Activated naive CD4-positive, alpha-beta T cell treated with anti-CD3 and anti-CD28 coated beads, Interleukin-2, amount 50 U/mL, for 24 hours (primary cell): Measurements from ENCODE around the gene KDSR.

Experiments
- H3K27ac Mint-ChIP-seq: one replicate; pipeline ENCODE4 v1.8.0; 2021; ENCODE audit warnings: mild to moderate bottlenecking, mixed read lengths
- H3K27me3 Mint-ChIP-seq: one replicate; pipeline ENCODE4 v1.8.0; 2021; ENCODE audit warnings: mixed read lengths
- H3K36me3 Mint-ChIP-seq: one replicate; pipeline ENCODE4 v1.8.0; 2021; ENCODE audit warnings: mixed read lengths
- H3K4me1 Mint-ChIP-seq: one replicate; pipeline ENCODE4 v1.8.0; 2021; ENCODE audit warnings: mixed read lengths
- H3K4me3 Mint-ChIP-seq: one replicate; pipeline ENCODE4 v1.8.0; 2021; ENCODE audit warnings: mild to moderate bottlenecking, mixed read lengths
- H3K9me3 Mint-ChIP-seq: one replicate; pipeline ENCODE4 v1.8.0; 2021; ENCODE audit warnings: mixed read lengths

KDSR gene

DNA sequence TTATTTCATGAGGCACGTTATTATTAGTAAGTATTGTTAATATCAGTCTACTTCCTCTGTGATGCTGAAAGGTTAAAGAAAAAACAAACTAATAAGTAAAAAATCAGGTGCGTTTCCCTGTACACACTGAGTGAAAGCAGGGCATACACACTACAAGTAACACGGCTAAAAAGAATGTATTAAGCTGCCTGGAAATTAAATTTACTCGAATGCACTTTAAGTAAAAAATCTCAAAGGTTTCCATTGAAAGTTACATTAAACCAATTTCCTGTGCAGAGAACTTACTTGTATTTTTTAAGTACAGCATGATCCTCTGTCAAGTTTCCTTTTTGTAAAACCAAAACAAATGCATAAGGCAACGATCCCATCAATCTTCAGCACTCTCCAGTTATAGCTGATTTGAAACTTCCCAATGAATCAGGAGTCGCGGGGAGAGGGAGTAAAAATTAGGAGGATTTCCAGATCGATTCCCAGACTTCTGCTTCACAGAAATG is 48.1 kb downstream of the KDSR start:
- H3K4me1 Mint-ChIP-seq: peaks cover 46% of the 10 kb centered on the region
- H3K9me3 Mint-ChIP-seq: no peaks in the 10 kb centered on the region
- H3K27me3 Mint-ChIP-seq: no peaks in the 10 kb centered on the region
- peak overlapping the region; percentile 100 for H3K4me3 Mint-ChIP-seq
- peak overlapping the region; percentile 99 for H3K27ac Mint-ChIP-seq
- H3K36me3 Mint-ChIP-seq: peaks cover 11% of the 10 kb centered on the region

DNA sequence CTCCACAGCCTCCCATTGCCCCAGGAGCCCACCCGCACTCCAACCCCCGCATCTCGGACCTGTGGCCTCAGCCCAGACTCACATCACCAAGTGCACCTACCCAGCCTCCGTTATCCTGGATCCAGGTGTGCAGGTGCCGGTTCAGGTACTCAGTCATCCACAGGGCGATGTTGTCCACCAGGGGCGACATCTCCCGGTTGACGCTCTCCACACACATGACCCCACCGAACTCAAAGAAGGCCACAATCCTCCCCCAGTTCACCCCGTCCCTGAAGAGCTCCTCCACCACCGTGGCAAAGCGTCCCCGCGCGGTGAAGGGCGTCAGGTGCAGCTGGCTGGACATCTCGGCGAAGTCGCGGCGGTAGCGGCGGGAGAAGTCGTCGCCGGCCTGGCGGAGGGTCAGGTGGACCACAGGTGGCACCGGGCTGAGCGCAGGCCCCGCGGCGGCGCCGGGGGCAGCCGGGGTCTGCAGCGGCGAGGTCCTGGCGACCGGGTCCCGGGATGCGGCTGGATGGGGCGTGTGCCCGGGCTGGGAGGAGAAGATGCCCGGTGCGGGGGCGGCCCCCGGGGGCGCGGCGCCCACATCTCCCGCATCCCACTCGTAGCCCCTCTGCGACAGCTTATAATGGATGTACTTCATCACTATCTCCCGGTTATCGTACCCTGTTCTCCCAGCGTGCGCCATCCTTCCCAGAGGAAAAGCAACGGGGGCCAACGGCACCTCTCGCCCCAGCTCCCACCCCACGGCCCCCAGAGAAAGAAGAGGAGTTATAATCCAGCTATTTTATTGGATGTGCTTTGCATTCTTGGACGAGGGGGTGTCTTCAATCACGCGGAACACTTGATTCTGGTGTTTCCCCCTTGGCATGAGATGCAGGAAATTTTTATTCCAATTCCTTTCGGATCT is 48.8 kb downstream of the KDSR start:
- H3K27me3 Mint-ChIP-seq: no peaks in the 10 kb centered on the region
- H3K4me3 Mint-ChIP-seq: peak overlapping the region; percentile 100
- no peaks in the 10 kb centered on the region for H3K9me3 Mint-ChIP-seq
- peaks cover 13% of the 10 kb centered on the region for H3K36me3 Mint-ChIP-seq
- H3K27ac Mint-ChIP-seq: peak overlapping the region; percentile 99
- peaks cover 52% of the 10 kb centered on the region for H3K4me1 Mint-ChIP-seq

DNA sequence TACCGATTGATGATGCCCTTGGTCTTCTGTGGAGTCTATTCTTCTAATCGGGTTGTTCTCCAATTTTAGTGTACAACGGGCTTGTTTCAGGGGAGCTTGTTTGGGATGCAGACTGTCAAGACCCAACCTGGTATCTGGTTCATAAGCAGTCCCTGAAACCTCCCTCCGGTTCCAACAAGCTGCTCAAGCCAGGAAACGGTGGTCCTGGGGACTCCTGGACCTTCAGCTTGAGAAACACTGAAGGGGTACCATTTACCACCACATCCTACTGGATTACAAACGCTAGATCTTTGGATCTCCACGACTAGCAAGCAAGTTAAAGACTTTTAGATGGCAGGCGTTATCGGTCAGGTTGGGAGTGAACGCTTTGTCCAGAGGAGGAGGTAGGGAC is 49.5 kb downstream of the KDSR start:
- H3K36me3 Mint-ChIP-seq: peaks cover 13% of the 10 kb centered on the region

GRCh38 chr18:63316612-63317555 is 50.1 kb downstream of the KDSR start:
- peak overlapping the region; percentile 100 for H3K4me3 Mint-ChIP-seq
- H3K27ac Mint-ChIP-seq: peak overlapping the region; percentile 96
- H3K36me3 Mint-ChIP-seq: peaks cover 13% of the 10 kb centered on the region
- H3K4me1 Mint-ChIP-seq: peaks cover 52% of the 10 kb centered on the region
- H3K9me3 Mint-ChIP-seq: no peaks in the 10 kb centered on the region
- H3K27me3 Mint-ChIP-seq: no peaks in the 10 kb centered on the region

More for the DNA sequence above, 49.5 kb downstream of the KDSR start:
- H3K4me1 Mint-ChIP-seq: peaks cover 52% of the 10 kb centered on the region
- peak overlapping the region; percentile 96 for H3K27ac Mint-ChIP-seq
- H3K27me3 Mint-ChIP-seq: no peaks in the 10 kb centered on the region
- H3K4me3 Mint-ChIP-seq: peak overlapping the region; percentile 100
- no peaks in the 10 kb centered on the region for H3K9me3 Mint-ChIP-seq

DNA sequence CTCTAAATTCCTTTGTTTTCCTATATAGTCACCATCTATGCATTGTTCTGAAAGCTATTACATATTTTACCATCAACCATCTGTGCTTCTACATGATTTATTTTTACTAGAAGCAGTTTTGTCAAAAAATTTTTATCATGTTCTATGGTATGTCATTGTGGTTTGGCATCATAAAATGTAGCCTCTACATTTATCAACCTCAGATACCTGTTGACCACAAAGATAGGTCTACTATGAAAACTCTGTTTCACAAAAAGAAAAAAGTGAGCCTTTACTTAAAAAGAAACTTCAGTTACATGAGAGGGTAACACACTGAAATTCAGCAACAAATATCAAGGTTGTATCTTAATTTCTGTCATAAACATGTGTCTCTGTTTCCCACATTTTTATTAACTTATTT is 51.1 kb downstream of the KDSR start:
- Mint-ChIP-seq H3K9me3 (no peaks in the 10 kb centered on the region), H3K36me3 (peaks cover 17% of the 10 kb centered on the region), H3K27ac (peak overlapping the region; percentile 89), H3K4me1 (peaks cover 57% of the 10 kb centered on the region), H3K27me3 (no peaks in the 10 kb centered on the region), H3K4me3 (peak overlapping the region; percentile 100)

GRCh38 chr18:63315131-63315662 is 51.8 kb downstream of the KDSR start:
- Mint-ChIP-seq H3K9me3 (no peaks in the 10 kb centered on the region), H3K4me1 (peaks cover 62% of the 10 kb centered on the region), H3K36me3 (peaks cover 19% of the 10 kb centered on the region), H3K27ac (peak overlapping the region; percentile 90), H3K27me3 (no peaks in the 10 kb centered on the region), H3K4me3 (peak overlapping the region; percentile 100)

DNA sequence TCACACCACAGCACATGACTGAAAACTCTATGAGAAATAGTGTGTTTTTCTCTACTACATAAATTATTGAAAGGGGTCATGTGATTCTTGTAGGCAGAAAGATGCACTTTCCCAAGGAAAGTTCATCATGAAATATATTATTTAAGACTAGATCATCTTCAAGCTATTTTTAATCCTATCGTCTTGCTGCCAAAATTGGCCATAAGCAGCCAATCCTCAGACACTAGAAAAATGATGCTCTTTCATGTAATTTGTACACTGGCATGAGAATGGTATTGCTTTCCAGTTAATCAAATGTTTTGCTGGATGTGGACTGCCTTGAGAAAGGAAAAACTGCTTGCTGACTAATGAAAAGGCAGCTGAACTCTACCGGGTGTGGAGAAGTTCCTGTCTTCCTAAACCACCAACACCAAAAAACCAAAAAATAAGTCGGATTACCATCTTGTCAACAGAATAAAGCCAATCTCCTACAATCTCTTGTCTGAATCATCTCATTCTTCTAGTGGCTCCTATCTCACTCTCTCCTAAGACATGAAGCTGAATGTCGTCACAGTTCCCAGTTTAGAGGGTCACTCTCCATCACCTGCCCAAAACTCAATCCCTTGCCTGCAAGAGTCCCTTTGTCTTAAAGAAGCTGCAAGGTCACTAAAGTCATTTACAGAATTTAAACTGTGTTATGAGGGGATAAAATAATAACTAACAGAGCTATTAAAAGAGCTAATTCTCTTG is 52.8 kb downstream of the KDSR start:
- H3K4me1 Mint-ChIP-seq: peaks cover 71% of the 10 kb centered on the region
- no peaks in the 10 kb centered on the region for H3K9me3 Mint-ChIP-seq
- H3K36me3 Mint-ChIP-seq: peaks cover 24% of the 10 kb centered on the region
- H3K4me3 Mint-ChIP-seq: peak overlapping the region; percentile 100
- H3K27ac Mint-ChIP-seq: peak overlapping the region; percentile 90
- no peaks in the 10 kb centered on the region for H3K27me3 Mint-ChIP-seq

DNA sequence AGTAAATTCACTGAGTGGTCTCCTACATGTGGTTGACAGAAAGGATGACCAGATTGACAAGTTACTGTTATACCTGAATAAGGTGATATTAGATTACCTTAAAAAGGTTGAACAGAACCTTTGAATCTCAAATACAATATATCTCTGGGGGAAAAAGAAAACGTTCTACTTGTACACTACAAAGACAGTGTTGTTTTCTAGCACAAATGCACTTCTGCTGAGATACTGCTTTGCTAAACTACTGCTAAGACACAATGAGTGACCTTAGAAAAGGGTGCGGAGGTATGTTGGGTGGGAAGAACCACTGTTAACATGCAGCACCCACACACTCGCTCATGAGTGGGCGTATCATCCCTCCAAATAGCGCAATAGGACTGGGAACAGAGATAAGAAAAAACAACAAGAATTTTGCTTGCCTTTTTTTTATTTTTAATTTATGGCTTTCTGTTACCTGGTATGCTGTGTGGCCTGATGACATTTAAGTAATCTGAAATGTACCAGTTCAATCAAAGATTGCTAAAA is 53.5 kb downstream of the KDSR start:
- H3K36me3 Mint-ChIP-seq: peaks cover 22% of the 10 kb centered on the region

DNA sequence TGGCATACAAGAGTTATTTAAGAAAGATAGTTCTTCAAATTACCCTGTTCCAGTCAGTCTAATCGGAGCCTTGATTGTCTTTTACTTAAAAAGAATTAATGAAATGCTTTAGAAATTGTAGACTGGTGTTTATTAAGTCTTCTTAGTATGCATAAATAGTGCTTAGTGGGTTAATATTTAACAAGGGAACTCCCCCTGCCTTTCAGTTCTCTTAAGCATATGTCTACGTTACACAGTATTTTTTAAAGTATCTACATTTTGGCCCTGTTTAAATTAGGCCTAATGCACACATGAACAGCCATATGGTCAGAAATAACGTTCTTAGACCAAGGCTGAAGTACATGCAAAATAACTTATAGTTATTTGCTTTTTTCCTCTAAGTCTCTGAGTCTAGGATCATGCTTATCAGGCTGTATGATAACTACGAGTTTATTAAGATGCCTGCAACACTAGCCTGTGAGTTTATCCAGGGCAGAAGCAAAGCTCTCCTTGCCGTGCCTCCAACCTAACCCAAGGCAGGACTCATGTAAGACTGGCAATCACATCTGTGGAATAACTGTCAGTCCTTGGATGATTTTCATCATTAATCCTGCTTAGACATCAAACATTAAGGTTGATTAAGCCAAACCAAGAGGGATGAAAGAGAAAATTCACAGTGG is 54.1 kb downstream of the KDSR start:
- Mint-ChIP-seq H3K4me3 (peak overlapping the region; percentile 100), H3K36me3 (peaks cover 19% of the 10 kb centered on the region), H3K4me1 (peaks cover 85% of the 10 kb centered on the region), H3K27me3 (no peaks in the 10 kb centered on the region), H3K27ac (peak overlapping the region; percentile 90), H3K9me3 (no peaks in the 10 kb centered on the region)

More for the DNA sequence above, 53.5 kb downstream of the KDSR start:
- H3K9me3 Mint-ChIP-seq: no peaks in the 10 kb centered on the region
- H3K27me3 Mint-ChIP-seq: no peaks in the 10 kb centered on the region
- peak overlapping the region; percentile 100 for H3K4me3 Mint-ChIP-seq
- peak overlapping the region; percentile 90 for H3K27ac Mint-ChIP-seq
- H3K4me1 Mint-ChIP-seq: peaks cover 79% of the 10 kb centered on the region

DNA sequence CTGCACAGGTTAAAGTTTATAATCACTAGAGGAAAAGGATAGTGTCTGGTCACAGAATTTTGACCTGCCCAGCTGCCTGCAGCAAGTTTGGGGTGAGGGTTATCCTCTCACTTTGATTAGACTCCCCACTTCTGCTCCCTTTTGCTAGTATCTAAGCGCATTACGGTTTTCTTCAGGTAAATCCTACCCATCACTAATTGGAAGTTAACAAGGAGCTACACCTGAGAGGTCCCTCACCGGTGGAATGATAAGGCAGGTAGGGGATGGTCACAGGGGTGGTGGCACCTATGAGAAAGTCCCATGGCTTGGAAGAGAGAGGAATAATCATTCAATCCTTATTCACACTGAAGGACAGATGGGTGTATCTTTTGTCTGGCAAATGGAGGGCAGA is 55.0 kb downstream of the KDSR start:
- no peaks in the 10 kb centered on the region for H3K9me3 Mint-ChIP-seq
- H3K36me3 Mint-ChIP-seq: peaks cover 18% of the 10 kb centered on the region
- peaks cover 92% of the 10 kb centered on the region for H3K4me1 Mint-ChIP-seq
- H3K4me3 Mint-ChIP-seq: peak overlapping the region; percentile 100
- H3K27me3 Mint-ChIP-seq: no peaks in the 10 kb centered on the region
- peak overlapping the region; percentile 87 for H3K27ac Mint-ChIP-seq

- H3K4me3 Mint-ChIP-seq: peak overlapping the region; percentile 59
- H3K36me3 Mint-ChIP-seq: peaks cover 21% of the 10 kb centered on the region
- H3K4me1 Mint-ChIP-seq: peaks cover 95% of the 10 kb centered on the region
Observed at GRCh38 chr18:63311118-63312018, 55.6 kb downstream of the KDSR start.

GRCh38 chr18:63309422-63309821 is 57.6 kb downstream of the KDSR start:
- H3K27ac Mint-ChIP-seq: peak overlapping the region; percentile 67
- H3K4me1 Mint-ChIP-seq: peaks cover 96% of the 10 kb centered on the region
- H3K9me3 Mint-ChIP-seq: no peaks in the 10 kb centered on the region
- H3K36me3 Mint-ChIP-seq: peaks cover 19% of the 10 kb centered on the region
- H3K27me3 Mint-ChIP-seq: no peaks in the 10 kb centered on the region
- peak overlapping the region; percentile 30 for H3K4me3 Mint-ChIP-seq

More at GRCh38 chr18:63311118-63312018, 55.6 kb downstream of the KDSR start:
- Mint-ChIP-seq H3K27me3 (no peaks in the 10 kb centered on the region), H3K27ac (peak overlapping the region; percentile 81), H3K9me3 (no peaks in the 10 kb centered on the region)

GRCh38 chr18:63307551-63308200 is 59.3 kb downstream of the KDSR start:
- Mint-ChIP-seq H3K36me3 (peaks cover 20% of the 10 kb centered on the region), H3K9me3 (no peaks in the 10 kb centered on the region), H3K4me1 (peaks cover 96% of the 10 kb centered on the region), H3K27me3 (no peaks in the 10 kb centered on the region), H3K27ac (peak overlapping the region; percentile 91), H3K4me3 (no peak overlapping the region)
